Fibroblast of skin of right quadriceps (primary cell): ENCODE results near the gene ZFYVE19.

Source experiments
- DNase-seq: peaks from one replicate; pipeline ENCODE4 v3.0.0-alpha.2; 2013

ZFYVE19 gene

DNA sequence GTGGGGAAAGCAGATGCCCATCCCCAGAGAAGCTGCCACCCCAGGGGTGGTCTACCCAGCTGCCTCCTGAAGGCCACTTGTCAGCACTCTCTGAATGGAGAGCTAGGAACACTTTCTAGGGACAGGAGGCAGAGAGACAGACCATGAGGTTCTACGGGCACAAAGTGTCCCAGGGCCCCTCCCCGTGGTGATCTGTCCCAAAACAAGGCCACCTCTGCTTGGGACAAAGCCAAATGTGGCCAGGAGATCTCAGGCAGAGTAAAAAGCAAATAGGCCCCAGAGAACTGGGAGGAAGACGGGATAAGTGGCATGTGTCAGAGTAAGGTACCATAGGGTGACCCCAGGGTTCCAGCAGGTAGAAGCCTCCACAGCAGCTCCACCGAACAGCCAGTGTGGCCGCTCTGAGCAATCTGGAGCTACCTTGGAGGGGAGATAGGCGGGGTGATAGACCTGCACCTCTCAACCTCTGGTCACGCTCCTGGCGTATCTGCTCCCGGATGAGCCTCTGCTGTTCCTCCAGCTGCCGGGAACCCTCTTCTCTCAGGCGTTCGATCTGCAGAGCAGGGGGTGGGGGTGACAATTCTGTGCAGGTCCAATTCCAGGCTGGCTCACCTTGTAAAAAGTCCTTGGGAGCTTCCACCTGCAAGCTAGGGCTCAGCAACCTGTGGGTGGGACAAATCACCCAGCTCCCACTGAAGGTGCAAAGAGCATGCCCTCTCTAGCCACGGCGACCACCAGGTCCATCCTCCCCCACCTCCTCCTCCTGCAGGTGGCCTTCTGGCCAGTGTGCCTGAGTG lies 31.0 kb upstream of the ZFYVE19 start:
- no peak for DNase-seq

DNA sequence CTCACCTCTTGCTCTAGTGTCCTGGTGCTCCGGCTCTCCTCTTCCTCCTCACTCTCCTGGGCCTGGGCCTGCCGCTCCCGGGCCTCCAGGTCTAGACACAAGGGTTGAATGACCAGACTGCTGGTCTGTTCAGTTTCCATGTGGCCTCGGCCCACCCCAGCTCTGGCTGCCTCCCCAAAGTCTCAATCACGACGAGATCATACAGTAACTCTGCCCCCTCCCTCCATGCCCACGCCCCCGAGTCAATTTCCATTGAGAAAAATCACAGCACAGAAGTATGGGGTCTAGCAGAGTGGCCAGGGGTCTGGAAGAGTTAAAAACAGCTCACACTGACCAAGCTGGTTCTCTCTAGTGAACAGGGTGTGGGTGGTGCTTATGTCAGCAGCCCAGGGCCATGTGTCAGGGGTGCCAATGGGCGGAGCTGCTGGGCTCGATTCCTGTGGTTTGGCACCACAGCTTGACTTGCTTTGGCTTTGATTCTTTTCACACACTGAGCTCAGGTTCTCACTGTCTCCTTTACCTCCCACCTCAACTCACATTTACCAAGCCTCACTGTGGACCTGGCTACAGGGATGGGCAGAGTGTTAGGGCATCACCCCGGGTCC lies 30.2 kb upstream of the ZFYVE19 start:
- DNase-seq: no peak

DNA sequence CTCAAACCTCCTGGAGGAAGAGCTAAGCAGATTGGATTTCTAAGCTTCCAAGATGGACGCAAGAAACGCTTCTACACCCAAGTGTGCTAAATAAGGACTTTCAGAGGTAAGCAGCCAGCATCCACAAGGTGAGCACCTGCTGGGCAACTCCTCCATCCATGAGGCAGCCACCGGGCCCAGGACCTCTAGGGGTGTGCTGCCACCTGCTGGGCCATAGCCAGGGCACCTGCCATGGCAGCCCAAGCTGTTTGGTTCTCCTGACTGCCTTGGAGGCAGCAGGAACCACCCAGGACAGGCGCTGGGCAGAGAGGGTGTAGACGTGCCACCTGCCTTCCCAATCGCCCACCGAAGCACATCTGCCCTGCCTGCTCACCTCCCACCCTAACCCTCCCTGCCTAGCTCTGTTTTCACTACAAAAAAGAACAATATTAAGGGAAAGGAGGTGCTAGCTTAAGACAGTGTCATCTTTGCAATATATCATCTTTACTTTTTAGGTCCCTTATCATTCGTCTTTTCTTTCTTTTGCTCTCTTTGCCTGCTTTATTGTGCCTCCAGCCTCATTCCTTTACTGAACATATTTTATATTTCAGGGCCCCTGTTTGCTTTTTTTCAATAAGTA lies 24.2 kb upstream of the ZFYVE19 start:
- DNase-seq: no peak

DNA sequence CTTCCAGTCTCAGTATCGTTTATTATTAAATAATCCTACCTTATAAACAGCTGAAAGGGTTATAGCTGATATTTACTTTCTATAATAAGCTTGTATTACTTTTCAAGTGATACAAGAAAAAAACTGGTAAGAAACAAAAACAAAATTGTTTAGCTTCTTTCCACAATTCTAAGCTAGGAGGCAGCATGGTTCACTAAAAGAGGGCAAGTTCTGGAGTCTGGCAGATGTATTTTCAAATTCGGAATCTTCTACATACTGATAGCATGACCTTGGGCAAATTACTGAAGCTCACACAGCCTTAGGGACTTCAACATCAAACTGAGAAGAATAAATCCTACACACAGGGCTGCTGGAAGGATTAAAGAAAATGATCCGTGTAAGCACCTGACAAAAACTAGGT lies 21.7 kb upstream of the ZFYVE19 start:
- no peak for DNase-seq

DNA sequence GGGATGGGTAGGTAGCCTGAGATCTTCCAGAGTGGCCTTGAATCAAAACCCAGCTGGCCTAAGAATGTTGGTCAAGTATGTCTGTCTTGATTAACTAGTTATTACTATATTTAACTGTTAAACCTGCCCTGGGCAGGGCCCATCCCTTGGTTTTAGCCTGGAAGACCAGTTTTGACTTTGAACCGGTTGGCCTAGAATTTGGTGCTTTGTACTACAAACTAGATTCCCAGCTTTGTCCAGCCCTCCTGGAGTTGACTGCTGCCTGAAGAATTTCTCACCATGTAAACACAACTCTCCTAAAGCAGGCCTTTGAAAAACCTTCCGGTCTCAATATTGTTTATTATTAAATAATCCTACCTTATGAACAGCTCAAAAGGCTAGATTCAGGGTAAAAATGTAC lies 21.1 kb upstream of the ZFYVE19 start:
- DNase-seq: no peak

DNA sequence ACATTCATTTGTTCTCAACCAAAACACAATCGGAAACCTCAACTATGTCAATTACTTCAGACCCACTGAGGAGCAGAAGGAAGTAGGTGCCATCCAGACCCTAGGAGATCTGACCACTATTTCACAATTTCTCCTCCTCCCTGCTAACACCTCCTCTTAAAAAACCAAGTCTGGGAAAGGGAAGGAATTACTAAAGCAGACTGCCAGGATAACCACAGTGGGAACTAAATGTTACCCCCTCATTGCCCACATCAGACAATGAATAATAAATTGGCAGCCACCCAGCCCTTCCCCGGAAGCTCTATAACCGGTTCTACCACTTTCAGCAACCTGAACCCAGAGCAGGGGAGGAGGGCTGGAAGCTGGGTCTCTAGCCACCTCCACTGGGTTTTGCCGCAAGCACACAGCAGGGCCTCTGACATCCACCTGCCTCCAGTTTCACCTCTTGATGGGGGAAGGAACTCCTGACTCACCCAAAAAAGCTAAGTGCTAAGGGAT lies 19.5 kb upstream of the ZFYVE19 start:
- DNase-seq: peak; percentile 68

DNA sequence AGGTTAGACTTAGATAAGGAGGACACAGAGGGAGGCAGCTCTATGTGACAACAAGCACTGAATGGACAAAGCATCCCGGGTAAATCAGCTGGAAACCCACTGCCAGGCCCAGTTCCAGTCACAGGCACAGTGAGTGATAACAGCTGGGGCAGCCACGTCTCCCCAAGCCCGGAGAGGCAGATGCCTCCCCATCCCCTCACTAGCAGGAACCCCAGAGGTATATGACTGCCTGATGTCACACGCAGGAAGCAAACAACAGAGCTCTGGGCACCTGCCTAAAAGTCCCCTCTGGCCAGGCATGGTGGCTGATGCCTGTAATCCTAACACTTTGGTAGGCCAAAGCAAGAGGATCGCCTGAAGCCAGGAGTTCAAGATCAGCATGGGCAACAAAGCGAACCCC lies 18.9 kb upstream of the ZFYVE19 start:
- DNase-seq: no peak

DNA sequence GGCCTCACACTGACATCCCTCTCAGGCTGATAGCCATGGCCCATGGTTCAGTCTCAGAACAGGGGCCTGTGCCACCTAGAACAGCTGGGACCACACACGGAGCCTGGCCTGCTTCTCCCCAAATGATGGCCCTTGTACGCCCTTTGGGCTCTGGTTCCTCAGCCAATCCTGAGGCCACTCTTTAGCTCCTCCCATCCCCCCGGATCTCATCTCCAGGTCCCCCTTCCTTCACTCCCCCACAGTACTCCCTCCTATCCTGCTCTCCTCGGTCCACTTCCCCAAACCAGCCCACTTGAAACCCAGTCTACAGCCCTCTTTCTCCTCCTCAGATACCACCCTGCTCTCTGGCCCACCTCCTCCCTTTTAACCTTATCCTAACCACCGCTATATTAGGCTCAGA lies 17.8 kb upstream of the ZFYVE19 start:
- DNase-seq: no peak

DNA sequence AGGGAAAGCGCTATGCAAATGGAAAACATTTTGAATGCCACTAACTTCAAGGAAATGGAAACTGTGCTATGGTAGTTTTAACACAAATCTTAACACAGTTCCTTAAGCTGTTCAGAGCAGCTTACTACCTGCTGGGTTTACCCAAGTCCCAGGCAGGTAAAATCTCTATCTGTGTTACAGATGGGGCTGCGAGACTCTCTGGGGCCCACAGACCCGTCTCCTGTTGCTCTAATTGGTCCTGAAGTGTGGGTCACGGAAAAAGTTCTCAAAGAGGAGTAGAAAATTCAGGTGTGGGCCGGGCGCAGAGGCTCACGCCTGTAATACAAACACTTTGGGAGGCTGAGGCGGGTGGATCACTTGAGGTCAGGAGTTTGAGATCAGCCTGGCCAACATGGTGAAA lies 16.9 kb upstream of the ZFYVE19 start:
- DNase-seq: no peak

DNA sequence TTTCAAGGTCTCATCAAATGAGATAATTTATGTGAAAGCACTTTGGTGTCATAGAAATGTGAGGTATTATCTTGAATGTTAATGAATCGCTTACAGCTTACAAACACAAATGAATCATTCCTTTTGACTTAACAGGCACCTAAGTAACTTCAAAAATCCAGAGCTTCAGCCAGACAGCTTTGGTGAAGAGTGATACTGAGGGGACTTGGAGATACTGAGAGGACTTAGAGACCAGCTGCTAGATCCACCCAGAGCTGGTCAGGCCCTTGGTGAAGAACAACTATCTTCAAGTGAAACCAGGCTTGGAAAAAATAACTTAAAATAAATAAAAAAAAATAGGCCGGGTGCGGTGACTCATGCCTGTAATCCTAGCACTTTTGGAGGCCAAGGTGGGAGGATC lies 16.2 kb upstream of the ZFYVE19 start:
- DNase-seq: no peak

DNA sequence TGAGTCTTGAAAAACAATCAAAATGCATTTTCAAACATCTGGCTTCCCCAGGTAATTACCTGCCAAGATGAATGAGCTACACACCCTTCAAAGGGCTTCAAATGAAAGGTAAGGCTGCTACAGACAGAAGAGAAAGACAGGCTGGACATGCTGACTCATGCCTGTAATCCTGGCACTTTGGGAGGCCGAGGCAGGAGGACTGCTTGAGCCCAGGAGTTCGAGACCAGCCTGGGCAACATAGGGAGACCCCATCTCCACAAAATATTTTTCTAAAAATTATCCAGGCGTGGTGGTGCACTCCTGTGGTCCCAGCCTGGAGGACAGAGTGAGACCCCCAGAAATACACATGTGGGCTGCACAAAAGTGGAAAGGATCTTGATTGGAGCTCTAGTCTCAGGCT lies 14.5 kb upstream of the ZFYVE19 start:
- DNase-seq: no peak

DNA sequence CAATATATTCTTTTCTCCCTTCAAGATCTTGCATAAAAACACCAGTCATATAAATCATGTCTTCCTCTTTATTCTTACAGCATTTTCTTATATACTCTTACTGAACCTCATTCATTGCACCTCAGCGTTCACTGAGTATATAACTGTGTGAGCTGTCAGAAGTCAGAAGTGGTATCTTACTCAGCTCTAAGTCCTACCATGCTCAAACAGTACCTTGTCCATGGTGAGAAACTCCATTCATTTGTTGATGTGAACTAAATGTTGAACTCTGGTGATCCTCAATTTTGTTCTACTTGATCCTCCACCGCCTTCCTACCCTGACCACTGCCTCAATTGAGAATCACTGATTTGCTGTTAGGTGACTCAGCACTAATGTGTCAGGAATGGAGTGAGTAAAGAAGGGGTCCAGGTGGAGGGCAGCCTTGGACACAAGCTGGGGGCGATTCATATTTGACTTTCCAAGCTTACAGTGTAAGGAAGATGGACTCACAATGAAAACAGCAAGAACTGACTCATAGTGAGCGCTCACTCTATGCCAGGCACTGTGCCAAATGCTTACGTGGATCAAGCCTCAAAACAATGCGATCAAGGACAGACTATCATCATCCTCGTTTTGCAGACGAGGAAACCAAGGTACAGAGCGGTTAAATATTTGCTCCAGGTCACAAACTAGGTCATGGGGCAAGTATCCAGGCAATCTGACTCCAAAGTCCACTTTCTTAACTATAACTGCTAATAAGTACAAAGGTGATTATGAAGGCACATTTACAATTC lies 13.5 kb upstream of the ZFYVE19 start:
- peak; percentile 92 for DNase-seq

DNA sequence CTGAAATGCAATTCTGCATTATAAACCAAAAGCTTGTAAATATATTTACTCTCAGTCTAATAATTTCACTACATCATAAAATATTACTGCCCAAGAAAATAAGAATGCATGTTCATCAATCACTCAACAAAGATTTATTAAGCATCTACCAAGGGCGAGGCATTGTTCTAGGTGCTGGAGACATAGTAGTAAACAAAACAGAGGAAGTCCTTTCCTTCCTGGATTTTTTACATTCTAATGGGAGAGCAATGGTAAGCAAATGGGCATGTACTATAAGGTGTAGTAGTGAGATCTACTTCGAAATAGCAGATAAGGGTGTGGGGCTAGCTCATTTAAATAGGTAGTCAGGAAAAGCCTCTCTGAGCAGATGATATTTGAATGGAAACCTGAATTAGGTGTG lies 10.8 kb upstream of the ZFYVE19 start:
- DNase-seq: no peak

DNA sequence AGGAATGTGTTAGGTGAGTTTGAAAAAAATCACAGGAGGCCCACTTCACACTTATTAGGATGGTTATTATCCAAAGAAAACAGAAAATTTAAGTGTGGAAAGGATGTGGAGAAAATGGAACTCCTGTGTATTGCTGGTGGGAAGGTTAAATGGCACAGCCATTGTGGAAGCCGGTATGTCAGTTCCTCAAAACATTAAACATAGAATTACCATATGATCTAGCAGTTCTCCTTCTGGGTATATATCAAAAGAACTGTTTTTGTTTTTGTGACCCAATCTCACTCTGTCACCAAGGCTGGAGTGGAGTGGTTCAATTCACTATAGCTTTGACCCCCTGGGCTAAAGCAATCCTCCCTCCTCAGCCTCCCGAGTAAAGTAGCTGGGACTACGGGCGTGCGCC lies 10.4 kb upstream of the ZFYVE19 start:
- no peak for DNase-seq

DNA sequence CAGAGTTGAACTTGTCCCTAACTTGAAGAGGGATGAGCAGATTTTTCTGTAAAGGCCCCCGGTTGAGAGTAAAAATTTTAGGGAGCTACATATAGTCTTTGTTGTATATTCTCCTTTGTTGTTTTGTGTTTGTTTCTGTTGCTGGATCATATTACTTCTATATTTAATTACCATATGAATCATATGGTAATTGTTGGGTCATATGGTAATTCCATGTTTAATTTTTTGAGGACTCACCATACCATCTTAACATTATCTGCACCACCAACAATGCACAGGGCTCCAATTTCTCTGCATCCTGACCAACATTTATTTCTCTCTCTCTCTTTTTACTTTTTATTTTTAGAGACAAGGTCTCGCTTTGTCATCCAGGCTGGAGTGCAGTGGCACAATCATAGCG lies 7.4 kb upstream of the ZFYVE19 start:
- DNase-seq: no peak

DNA sequence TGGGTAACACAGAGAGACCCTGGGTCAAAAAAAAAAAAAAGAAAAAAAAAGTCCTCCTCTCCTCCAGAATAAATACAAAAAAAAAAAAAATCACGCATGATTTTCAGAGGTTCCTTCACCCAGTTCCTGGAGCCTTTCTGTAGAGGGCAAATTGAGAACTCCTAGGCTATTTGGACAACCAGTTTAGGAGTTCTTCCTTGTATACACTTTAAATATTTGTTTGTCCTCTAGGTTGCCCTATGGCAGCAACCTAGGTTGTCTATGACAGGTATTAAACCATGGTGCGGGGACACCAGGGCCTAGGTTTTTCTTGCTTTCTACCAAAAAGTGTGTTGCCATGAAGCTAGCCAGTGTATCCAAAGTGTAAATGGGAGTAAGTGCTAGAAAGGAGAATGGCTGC lies 3.8 kb upstream of the ZFYVE19 start:
- no peak for DNase-seq

DNA sequence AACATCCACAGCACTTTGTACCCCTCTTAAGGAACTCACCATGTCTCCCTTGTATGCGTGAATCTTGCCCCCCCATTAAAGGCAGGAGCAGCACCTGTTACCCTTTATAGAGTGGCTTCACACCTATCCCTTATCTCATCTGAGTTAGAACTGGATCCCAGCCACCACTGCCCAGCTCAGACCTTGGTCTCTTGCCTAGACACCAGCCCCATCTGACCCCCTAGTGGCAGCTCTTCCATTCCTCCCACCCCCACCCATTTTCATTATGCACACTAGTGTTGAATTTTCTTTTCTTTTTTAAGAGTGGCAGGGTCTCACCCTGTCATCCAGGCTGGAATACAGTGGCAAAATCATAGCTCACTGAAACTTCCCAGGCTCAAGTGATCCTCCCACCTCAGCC lies 3.2 kb upstream of the ZFYVE19 start:
- DNase-seq: no peak

DNA sequence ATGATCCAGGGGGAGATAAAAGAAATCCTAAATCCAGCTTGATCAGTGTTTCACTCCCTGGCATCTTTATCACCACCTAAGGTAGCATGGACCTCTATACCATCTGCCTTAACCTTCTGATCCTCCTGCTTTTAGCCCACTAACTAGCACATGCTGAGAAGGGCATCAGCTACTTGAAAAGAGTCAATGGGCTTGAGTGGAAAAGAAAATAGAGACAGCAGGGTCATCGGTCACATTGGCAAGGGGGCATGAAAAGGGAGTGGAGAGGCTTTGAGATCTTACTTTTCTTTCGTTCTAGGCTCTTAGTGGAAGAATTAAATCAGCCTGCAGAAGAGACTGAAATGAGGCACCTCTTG lies 239 bp upstream of the ZFYVE19 start:
- no peak for DNase-seq

DNA sequence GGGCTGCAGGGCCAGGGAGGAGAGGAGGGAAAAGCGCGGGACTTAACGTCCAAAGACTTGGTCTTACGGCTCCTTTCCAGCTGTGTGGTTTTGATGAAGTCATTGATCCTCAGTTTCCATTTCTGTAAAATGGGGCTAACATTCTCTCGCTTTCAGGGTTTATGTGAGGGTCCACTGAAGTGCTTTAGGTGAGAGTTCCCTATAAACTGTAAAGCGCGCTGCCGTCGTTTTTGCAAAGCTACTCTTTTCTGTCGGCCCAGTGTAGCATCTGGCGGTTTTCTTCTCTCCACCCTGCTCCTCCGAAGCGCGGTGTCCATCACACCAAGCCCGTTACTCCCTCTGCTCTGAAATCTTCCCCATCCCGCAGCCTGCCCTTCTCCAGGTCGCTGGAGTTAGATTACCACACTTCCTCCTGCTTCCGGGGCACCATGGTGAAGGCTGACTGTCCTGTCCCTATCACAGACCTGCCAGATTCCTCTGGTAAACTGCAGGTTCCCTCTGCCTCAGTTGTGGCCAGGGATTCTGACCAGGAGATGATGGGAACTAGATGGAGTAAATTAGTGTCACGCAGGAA lies 1.1 kb downstream of the ZFYVE19 start:
- no peak for DNase-seq

DNA sequence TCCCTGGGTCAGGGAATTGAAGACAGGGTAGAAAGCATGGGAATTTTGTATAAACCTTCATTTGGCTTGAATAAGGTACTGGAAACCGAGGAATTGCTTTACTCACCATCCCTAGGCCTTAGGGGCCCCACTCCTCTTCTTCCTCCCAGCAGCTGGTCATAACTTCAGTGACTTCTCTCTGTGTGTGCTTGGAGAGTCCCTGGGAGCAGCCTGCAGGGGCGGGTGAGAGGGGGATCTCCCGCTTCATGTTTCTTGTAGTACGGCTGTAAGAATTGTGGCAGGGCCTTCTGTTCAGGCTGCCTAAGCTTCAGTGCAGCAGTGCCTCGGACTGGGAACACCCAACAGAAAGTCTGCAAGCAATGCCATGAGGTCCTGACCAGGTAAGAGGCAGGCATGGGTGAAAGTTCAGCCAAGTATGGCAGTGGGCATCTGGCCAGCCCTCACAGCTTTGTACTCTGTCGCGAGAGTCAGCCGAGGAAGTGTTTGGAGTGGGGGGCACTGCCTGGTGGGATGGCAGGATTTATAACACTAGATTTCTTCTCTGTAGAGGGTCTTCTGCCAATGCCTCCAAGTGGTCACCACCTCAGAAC lies 2.1 kb downstream of the ZFYVE19 start:
- no peak for DNase-seq

DNA sequence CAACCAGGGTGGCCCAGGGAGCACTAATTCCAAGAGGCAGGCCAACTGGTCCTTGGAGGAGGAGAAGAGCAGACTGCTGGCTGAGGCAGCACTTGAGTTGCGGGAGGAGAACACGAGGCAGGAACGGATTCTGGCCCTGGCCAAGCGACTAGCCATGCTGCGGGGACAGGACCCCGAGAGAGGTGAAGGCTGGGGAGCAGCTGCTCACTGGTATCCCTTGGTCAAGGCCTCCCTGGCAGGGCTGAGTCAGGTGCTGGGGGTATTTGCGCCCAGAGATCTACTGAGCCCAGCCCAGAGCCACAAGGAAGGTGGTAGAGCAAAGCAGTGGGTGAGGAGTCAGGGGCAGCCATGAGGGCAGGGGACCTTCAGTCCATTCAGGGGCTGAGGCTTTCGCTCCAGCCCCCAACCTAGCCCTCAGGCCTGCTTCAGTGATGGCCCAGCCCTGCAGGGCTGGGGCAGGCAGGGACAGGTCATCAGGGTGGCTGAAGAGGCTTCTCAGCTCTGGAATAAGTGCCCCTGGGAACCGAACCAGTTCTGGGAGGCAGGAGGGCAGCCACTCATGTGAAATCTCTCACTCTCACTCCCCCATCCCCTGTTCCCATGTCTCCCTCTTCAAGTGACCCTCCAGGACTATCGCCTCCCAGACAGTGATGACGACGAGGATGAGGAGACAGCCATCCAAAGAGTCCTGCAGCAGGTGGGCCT lies 6.0 kb downstream of the ZFYVE19 start:
- no peak for DNase-seq

DNA sequence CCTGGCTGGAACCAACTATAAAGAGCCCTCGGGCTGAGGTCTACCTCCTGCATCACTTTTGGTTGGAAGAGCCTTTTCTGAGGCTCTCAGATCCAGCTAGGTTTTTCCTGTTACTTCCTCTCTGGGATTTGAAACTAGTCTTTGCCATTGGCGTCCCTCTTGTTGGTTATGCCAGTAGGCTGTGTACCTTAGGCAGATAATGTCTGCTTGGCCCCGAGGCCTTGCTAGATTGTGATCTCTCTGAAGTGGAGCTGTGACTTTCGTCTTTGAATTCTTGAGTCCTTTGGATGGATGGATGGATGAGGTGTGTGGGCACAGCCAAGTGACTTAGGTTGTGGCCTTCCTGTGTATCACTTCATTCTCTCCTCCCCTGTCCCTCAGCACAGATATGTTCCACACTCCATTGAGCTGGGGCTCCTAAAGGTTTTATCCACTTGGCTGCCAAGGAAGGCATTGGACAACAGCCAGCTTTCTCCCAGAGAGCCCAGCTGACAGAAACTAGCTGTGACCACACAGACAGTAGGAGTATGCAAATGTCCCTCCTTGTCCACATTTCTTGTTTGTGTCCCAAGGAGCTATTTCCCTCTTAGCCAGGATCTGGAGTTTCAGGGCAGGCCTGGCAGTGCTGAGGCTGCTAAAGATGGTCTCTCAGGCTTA lies 8.3 kb downstream of the ZFYVE19 start:
- no peak for DNase-seq
